Ureter (tissue), 1 donor: ENCODE results near the gene TUBB. TPM values are rescaled to one million over a fixed set of nuclear protein-coding genes. Genes with fewer than 3 reads are reported as not detected.
"Not testable (repeated sequence)": the region's sequence is repeated elsewhere in the genome, so short reads cannot be mapped to it uniquely, and the experiment has no call there.

Experiments
- DNase-seq: peaks from one replicate; pipeline ENCODE4 v3.0.0-alpha.2; 2020; ENCODE audit warnings: low spot score
- total RNA-seq: library from RNA; stranded (reverse); gene quantifications from one replicate; pipeline ENCODE4 v1.2.4, GENCODE V29; 2023
- donor health status: DM: yes; HTN: yes; CAD: no.

The TUBB gene
- total RNA-seq, 1 donor from 2014 or later: 357 TPM

DNA sequence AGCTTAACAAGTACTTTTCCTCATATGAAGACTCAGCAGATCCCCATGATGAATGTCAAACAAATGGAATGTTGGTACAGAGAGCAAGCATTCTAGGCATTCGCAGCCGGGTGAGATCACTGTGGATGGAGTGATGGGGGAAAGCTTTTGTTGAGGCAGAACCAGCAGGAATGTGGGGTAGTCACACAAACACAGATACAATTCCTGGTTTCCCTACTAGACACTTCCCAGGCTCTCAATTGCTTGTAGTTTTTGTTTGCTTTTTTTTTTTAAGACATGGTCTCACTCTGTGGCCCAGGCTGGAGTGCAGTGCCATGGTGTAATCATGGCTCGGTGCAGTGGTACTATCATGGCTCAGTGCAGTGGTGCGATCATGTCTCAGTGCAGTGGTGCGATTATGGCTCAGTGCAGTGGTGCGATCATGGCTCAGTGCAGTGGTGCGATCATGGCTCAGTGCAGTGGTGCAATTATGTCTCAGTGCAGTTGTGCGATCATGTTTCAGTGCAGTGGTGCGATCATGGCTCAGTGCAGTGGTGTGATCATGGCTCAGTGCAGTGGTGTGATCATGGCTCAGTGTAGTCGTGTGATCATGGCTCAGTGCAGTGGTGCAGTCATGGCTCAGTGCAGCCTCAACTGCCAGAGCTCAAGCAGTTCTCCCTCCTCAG, 39.6 kb downstream of the TUBB start:
- DNase-seq: no peak

DNA sequence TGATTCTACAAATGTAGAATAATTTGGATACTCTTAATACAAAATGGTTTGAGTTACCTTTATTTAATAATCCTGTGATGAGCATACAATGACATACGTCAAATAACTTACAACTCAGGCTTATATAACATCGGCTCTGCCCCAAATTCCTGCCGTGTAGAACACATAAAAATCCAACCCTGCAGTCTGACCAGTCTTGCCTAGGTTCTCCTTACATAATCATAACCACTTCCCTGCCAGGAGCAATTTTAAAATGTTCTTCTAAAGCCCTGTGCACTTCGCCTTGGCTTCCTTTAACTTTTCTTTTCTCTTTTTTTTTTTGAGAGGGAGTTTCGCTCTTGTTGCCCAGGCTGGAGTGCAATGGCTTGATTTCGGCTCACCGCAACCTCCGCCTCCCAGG, 40.4 kb downstream of the TUBB start:
- DNase-seq: no peak

DNA sequence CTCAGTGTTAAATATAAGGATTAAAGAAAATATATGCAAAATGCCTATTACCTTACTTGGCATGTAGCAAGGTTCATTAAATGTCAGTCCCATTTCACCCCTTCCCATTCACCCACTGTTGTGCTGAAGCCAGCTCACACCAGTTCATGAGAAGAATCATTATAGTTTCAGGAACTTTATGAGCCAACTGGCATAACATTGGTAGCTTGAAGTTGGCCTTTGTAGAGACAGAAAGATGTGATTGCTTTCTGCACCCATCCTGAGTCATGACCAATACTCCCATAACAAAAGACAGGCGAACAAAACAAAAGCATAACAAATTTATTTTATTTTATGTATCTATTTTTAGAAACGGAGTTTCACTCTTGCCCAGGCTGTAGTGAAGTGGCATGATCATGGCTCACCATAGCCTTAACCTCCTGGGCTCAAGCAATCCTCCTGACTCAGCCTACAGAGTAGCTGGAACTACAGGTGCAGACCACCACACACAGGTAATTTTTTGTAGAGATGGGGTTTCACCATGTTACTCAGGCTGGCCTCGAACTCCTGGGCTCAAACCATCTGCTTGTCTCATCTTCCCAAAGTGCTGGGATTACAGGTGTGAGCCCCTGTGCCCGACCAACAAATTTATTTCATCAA, 41.8 kb downstream of the TUBB start:
- no peak for DNase-seq

DNA sequence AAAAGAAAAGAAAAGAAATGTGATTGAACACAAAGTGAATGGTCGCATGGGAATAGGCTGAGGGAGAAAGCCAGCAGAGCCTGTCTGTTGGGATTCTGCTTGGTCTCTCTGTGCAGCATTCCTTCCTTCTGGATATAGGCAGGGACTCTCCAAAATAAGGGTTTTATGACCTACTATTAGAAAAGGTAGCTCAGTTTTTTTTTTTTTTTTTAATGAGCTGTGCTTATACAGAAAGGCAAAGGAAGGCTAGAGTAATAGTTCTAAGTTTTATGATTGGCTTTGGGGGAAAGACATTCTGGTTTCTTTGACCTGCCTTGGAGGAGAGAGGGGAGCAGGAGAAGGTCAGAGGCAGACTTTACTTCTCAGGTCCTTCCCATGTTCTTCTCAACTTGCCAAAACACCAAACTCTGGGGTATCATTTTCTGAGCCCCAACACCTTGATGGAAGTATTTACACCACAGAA, 43.0 kb downstream of the TUBB start:
- no peak for DNase-seq

DNA sequence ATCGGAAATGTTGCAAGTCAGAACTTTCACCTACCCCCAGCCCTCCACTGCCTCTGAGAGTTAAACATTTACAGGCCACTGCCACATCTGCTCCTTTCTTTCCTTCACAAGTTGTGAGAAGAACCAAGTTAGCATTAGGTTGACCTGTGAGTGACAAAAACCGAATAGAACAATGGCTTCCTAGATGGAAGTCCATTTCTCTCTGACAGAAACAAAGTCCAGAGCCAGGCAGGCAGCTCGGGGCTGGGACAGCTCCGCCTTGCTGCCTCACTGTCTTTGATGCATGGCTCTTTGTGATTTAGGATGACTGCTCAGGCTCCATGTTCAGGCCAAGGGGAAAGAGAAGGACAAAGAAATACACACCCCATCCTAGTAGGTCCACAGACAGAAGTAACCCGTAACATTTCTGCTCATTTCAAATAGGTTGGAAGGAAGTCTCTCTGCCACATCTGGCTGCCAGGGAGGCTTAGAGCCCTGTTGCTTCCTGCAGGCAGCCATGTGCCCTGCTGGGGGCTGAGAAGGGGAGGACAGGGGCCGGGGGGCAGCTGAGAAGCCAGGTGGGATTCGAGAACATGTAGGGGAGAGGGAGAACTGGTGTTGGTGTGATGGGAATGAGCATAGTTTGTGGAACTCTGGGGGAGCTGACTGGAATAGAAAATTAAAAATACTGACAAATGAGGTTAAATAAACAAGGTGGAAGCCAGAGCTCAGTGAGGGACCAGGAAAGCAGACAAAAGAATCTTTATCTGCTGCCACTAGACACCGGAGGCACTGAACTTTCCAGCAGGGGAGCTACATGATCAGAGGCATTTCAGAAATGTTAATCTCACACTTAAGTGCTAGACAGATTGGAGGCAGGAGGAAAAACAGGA, 43.7 kb downstream of the TUBB start:
- DNase-seq: no peak

DNA sequence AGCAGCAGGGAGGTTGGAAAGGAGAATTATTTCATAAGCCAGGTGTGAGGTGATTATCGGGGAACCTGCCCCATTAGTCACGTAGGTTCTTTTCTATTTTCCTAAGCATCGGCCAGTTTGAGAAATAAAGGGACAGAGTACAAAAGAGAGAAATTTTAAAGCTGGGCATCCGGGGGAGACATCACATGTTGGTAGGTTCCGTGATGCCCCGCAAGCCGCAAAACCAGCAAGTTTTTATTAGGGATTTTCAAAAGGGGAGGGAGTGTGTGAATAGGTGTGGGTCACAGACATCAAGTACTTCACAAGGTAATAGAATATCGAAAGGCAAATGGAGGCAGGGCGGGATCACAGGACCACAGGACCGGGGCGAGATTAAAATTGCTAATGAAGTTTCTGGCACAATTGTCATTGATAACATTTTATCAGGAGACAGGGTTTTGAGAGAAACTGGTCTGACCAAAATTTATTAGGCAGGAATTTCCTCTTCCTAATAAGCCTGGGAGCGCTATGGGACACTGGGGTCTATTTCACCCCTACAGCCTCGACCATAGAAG, 44.4 kb downstream of the TUBB start:
- not testable (repeated sequence) for DNase-seq

DNA sequence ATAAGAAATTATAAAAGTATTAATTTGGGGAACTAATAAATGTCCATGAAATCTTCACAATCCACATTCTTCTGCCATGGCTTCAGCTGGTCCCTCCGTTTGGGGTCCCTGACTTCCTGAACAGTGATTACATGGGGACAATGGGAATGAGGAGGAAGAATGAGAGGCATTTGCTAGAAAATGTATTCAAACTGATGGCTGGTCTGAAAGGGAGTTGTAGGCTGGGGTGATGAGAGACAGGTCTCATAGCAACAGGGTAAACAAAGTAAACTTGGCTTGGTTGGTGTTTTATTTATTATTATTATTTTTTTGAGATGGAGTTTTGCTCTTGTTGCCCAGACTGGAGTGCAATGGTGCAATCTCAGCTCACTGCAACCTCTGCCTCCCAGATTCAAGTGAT, 45.3 kb downstream of the TUBB start:
- DNase-seq: not testable (repeated sequence)

DNA sequence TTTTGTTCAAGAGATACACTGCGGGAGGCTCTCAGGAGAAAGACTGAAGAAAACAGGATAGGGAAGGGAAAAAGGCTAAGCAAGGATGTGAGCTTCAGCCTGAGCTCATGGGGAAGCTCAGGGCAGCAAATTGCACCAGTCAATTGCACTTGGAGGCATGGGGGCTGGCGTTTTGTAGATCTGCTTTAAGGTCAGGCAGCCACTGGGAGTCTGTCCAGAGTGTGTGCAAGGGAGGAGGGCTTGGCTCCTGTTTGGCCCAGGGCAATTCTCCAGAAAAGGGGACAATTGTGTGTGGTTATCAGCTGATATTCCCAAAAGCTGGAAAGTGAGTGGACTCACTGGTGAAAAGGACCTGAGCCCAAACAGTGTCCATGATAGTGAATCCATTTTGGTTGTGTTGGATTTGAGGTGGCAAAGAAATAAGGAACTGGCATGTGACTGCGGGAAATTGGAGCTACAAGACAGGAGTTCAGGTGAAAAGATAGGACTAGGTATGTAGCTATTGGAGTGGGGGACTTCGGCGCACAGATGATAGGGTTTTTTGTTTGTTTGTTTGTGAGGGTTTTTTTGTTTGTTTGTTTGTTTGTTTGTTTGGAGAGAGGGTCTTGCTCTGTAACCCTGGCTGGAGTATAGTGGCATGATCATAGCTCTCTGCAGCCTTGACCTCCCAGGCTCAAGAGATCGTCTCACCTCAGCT, 46.5 kb downstream of the TUBB start:
- DNase-seq: no peak

DNA sequence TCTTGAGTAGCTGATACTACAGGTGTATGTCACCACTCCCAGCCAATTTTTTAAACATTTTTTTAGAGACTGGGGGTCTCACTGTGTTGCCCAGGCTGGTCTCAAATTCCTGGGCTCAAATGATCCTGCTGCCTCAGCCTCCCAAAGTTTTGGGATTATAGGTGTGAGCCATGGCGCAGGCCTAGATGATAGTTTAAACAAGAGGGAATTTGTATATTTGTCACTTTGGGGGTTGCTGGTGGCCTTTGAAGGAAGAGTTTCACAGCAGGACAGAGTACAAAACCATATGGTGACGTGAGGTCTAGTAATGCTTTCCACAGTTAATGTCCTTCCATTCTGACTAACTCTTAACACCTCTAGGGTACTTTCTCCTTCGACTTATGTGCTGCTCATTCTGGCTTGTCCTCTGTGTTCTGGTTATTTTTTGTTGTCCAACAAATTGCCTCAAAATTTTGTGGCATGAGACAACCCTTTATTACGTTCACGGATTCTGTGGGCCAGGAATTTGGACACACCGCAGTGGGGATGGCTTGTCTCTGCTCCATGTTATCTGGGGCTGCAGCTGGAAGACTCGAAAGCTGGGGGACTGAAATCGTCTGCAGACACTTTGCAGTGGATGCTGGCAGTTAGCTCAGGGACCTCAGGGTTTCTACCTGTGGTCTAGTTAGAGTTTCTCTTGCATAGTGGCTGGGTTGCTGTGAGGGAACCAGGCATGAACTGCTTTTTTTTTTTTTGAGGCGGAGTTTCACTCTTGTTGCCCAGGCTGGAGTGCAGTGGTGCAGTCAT, 47.2 kb downstream of the TUBB start:
- DNase-seq: no peak

DNA sequence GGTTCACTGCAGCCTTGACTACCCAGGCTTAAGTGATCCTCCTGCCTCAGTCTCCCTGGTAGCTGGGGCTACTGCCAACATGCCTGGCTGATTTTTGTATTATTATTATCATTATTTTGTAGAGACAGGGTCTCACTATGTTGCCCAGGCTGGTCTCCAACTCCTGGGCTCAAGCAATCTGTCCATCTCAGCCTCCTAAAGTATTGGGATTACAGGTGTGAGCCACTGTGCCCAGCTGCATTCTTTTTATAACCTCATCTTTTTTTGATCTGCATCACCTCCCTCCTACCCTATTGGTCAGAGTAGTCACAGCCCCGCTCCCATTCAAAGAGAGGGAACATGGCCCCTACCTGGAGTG, 47.8 kb downstream of the TUBB start:
- no peak for DNase-seq

DNA sequence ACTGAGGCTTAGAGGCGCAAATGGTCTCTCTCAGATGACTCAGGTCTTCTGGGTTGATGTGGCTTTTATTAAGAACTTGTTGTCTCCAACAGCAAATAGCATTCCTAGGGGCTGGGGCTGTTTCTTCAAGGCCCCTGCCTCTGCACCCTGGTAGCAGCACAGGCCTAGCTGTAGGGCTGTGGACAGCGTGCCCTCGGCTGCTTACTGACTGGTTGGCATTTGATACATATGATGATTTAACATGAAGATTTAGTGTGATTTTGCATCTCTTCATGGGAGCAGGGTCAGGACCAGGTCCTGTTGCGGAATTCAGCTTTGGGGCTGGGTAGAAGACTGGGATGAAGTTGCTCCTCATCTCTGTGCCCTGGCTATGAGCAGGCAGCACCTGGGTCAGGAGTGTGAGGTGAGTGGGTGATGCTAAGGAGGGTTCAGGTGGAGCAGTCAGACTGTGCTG, 48.5 kb downstream of the TUBB start:
- DNase-seq: no peak

DNA sequence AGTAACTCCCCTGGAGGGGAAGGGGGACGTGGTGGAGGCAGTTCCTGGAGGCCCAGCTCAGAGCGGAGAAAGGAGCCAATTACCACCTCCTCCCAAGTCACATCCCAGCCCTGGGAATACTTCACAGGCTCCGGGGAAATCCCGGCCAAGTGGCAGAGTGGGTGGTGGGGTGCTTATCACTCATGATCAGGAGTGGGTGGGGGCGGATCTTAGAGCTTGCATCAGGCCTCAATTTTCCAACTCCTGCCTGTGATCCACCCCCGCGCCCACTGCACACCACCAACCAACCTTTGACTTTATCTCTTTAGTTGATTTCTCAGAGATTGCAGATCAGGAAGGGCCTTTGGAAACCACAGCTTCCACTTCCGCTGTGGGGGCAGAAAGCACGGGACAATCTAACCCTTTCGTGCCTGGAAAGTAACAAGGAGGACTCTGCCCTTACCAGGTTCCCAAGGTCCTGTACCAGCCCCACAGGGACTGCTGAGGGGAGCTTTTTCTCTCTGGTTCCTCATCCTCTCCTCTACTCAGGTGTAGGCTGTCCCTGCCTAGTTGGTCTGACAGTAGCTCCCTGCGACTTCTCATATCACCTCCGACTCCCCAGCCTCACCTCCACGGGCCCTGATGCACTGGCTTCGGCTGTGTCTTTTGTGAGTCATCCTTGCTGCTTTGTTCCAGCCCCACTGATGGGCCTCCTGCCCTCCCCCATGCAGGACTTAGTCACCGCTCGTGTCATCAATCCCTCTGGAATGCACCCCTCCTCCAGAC, 49.1 kb downstream of the TUBB start:
- DNase-seq: peak; percentile 80

DNA sequence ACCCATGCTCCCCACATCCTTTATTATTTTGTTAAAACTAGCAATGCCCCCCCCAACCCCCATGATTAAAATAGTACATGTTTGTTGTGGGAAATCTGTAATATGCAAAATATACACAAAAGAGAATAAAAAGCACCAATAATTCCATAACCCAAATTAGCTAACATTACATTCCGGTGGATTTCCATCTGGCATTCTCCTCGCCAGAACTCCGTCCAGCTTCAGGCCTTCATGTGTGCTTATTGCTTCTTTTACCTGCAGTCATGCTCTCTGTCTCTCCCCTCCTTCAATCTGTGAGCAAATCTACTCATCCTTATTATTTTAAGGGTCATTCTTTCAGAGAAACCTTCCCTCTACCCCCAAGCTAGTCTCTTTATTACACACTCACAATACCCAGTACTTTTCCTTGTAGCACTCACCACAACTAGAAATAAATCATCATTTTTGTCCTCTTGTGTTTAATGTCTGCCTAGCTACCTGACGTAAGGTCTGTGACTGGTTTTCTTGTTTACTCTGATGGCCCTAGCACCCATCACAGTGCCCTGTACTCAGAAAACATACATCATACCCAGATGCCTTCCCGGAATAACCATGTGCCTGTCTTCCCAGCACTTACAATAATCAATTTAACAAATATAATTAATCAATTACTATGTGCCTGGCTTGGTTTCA, 49.8 kb downstream of the TUBB start:
- no peak for DNase-seq

DNA sequence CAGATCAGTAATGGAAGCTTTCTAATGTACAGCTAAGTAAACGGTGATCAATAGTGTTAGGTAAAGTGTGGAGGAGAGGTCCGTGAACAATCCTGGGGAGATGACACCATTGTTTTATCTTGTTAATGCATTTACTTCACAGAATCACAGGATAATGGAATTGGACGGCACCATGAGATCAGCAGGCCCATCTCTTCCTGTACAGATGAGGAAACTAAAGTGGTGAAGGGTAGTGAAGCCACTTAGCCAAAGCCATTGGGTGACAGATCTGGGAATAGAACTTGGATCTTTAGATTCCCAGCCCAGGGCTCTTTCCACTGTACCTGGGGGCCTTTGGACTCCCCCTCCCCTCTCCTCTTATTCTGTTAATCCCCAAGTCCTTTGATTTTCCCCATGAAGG, 50.4 kb downstream of the TUBB start:
- no peak for DNase-seq

DNA sequence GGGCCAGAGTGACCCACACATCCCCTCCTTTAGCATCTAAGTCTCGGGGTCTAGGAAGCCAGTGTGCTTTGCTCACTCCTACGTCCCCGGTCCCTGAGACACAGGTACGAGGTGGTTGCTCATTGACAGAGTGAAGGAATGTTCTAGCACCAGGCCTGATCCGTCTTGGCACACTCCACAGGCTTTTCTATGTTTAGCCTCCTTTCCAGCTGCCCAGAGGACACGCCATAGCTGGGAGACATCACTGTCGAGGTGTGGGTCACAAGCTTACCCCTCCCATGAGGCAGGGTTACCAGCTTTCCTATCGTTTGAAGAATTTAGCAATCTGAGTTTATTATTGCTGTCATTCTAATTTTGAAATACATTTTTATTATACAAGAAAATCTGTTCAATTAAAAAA, 54.5 kb downstream of the TUBB start:
- no peak for DNase-seq
